Endothelial cell of umbilical vein (primary cell): ENCODE results near the gene APLN.

ENCODE experiments used
- CTCF ChIP-seq, 2 donors: IDR thresholded peaks; 1 replicate in 1 of 2; 2 replicates in 1 of 2; pipeline ENCODE4 v1.5.1; 2011; ENCODE audit warnings: low read length in 2 of 2, mild to moderate bottlenecking in 2 of 2, moderate library complexity in 2 of 2, control low read depth in 1 of 2, inconsistent platforms in 1 of 2, low read depth in 1 of 2; ENCODE audit not compliant: insufficient read depth in 1 of 2; ENCODE audit errors: extremely low read depth in 1 of 2
- EZH2 ChIP-seq: IDR thresholded peaks from 2 replicates; pipeline ENCODE4 v1.6.1; 2012; ENCODE audit warnings: borderline replicate concordance, low read depth, mild to moderate bottlenecking, moderate library complexity, low read length, inconsistent platforms; ENCODE audit not compliant: severe bottlenecking
- POLR2A ChIP-seq: IDR thresholded peaks from 2 replicates; pipeline ENCODE4 v1.6.1; 2012; ENCODE audit warnings: low read depth, mild to moderate bottlenecking, control low read depth, low read length

GRCh38 chrX:129704491-129704890, 49.7 kb upstream of the APLN start:
- no peak for TF ChIP-seq CTCF (IDR thresholded peaks at IDR 0.05; ENCODE audit: extremely low read depth in 1 of 2, insufficient read depth in 1 of 2, low read depth in 1 of 2, low read length in 2 of 2)
- no peak for TF ChIP-seq EZH2
- TF ChIP-seq POLR2A, result no peak
